ENCODE measurements around the gene SPRED1. TPM values are rescaled to one million over a fixed set of nuclear protein-coding genes. Genes with fewer than 3 reads are reported as not detected.

Gene SPRED1
- total and polyA plus RNA-seq, 2 donors = 5.3 to 7.3 TPM

Other genes with a start within 250 kb of the SPRED1 start
- 6.3 TPM for gene FAM98B, start 201.3 kb downstream of the SPRED1 start, total RNA-seq
- gene FAM98B, start 201.3 kb downstream of the SPRED1 start, polyA plus RNA-seq = 15.4 TPM

Data from thymus (tissue), 2 donors.